ENCODE data around the gene IL36RN.
A peak's percentile ranks its signal among the peaks of the same experiment; 100 is the strongest.

Gene IL36RN

DNA sequence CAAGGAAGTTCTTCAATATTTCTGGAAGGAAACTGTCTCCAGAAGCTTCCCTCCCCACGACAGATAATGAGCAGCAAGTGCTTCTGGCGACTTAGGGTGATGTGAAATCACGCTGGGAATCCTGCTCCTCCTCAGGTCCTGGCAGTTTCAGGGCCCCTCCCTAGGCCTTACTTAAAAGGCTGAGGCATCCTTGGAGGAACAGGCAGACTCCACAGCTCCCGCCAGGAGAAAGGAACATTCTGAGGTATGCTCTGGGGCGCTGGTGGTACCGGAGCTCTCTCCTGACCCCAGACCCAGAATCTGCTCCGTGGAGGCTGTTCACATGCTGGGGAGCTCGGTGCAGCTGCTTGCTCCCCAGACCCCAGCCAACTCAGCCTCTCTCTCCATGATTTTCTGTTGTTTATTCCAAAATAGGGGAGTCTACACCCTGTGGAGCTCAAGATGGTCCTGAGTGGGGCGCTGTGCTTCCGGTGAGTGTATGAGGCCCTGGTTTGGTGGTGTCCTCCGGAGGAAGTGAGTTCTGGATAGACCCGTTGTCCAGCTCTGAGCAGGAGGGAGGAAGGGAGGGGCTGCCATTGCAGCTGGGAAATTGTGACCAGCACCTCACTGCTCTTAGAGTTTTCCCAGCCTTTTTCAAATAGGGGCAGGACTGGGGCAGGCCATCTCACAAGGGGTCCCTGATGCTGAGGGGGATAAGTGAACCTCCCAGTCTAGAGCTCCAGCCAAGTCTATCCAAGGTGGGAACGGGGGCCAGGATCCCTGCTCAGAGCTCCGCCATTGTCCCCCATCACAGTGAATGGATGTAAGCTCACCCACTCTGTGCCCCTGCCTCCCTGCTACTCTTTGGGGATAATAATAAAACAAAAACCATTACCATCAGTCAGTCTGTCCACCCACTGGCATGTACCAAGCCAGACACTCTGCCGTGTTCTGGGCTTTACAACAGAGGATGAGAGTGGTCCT, at the start of gene IL36RN:
TSS of gene IL36RN (plus strand) at position 201 of the 963 bp plus-strand sequence. CDS start at position 442, 241 bp downstream.
- Mint-ChIP-seq H3K36me3 (peaks cover 0 to 12% of the 10 kb centered on the region in 2 donors), H3K4me1 (no peaks in the 10 kb centered on the region), H3K9me3 (peaks cover 16 to 18% of the 10 kb centered on the region in 2 donors), H3K27ac (no peak within 1 kb of the TSS), H3K4me3 (no peak within 1 kb of the TSS), H3K27me3 (peaks cover 23 to 41% of the 10 kb centered on the region in 2 donors)
- DNase-seq (no peak), ATAC-seq (replicated peaks) (no peak)

DNA sequence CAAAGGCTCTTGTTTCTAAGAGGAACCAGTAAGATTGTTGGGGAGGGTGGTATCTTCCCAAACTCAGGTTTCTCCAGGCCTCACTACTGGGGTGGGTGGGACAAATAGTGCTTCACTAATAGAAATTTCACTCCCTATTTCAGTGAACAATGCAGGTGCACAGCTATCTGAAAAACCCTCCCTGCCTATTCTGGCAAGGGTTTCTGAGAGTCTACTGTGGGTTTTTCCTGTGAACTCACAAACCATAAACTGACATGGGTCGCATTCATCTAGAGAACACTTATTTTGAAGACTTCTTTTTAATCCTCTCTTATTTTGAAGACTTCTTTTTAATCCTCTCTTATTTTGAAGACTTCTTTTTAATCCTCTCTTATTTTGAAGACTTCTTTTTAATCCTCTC, 49.4 kb upstream of the IL36RN start:
- Mint-ChIP-seq H3K36me3 (no peaks in the 10 kb centered on the region), H3K27me3 (peaks cover 29 to 50% of the 10 kb centered on the region in 2 donors), H3K4me1 (no peaks in the 10 kb centered on the region), H3K9me3 (peaks cover 0 to 1% of the 10 kb centered on the region in 2 donors), H3K27ac (no peak overlapping the region), H3K4me3 (no peak overlapping the region)
- ATAC-seq (replicated peaks) (peak in 1 of 2 donors; percentile 31), DNase-seq (no peak)

- Mint-ChIP-seq H3K27me3 (peaks cover 34 to 50% of the 10 kb centered on the region in 2 donors), H3K27ac (no peak overlapping the region), H3K9me3 (peaks cover 0 to 1% of the 10 kb centered on the region in 2 donors), H3K4me1 (no peaks in the 10 kb centered on the region), H3K36me3 (no peaks in the 10 kb centered on the region), H3K4me3 (no peak overlapping the region)
- ATAC-seq (replicated peaks) (no peak), DNase-seq (no peak)
These were observed 48.9 kb upstream of the IL36RN start for GRCh38 chr2:113010088-113010487.

- H3K9me3 Mint-ChIP-seq = peaks cover 0 to 1% of the 10 kb centered on the region in 2 donors
- ATAC-seq (replicated peaks) (no peak), DNase-seq (no peak)
- H3K4me3 Mint-ChIP-seq = no peak overlapping the region
- H3K36me3 Mint-ChIP-seq = no peaks in the 10 kb centered on the region
- H3K27ac Mint-ChIP-seq = no peak overlapping the region
- peaks cover 31 to 41% of the 10 kb centered on the region in 2 donors for H3K27me3 Mint-ChIP-seq
- H3K4me1 Mint-ChIP-seq = no peaks in the 10 kb centered on the region
These were observed 47.9 kb upstream of the IL36RN start for GRCh38 chr2:113011108-113011507.

- Mint-ChIP-seq H3K36me3 (no peaks in the 10 kb centered on the region), H3K9me3 (peaks cover 0 to 1% of the 10 kb centered on the region in 2 donors), H3K27me3 (peaks cover 43 to 55% of the 10 kb centered on the region in 2 donors), H3K4me3 (no peak overlapping the region), H3K27ac (no peak overlapping the region), H3K4me1 (no peaks in the 10 kb centered on the region)
- no peak for DNase-seq
- ATAC-seq (replicated peaks) = no peak
These were observed 46.3 kb upstream of the IL36RN start for GRCh38 chr2:113012436-113013335.

GRCh38 chr2:113013336-113013661, 45.7 kb upstream of the IL36RN start:
- no peak overlapping the region for H3K27ac Mint-ChIP-seq
- DNase-seq = no peak
- H3K4me1 Mint-ChIP-seq = no peaks in the 10 kb centered on the region
- H3K36me3 Mint-ChIP-seq = peaks cover 0 to under 1% of the 10 kb centered on the region in 2 donors
- peaks cover 1 to 2% of the 10 kb centered on the region in 2 donors for H3K9me3 Mint-ChIP-seq
- no peak for ATAC-seq (replicated peaks)
- H3K4me3 Mint-ChIP-seq = no peak overlapping the region
- peaks cover 49 to 61% of the 10 kb centered on the region in 2 donors for H3K27me3 Mint-ChIP-seq

DNA sequence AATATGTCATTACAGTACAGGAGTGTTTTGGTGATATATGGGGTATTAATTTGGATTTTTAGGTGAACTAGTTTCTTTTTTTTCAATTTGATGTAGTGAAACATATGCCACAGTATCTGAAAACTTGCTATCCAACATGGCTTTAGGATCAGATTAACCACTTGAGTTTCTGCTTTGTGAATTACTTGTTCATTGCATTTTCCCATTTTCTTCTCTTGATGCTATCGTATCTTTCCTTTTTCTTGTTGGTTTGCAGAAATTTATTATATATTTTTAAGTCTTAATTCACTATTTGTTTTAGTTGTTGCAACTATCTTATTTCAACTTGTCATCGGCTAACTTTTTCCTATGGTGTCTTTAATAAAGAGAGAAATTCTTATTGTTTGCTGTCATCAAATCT, 44.9 kb upstream of the IL36RN start:
- Mint-ChIP-seq H3K9me3 (peaks cover 8% of the 10 kb centered on the region in 2 donors), H3K4me1 (no peaks in the 10 kb centered on the region), H3K27ac (no peak overlapping the region), H3K27me3 (peaks cover 53 to 64% of the 10 kb centered on the region in 2 donors), H3K36me3 (peaks cover 5 to 8% of the 10 kb centered on the region in 2 donors), H3K4me3 (no peak overlapping the region)
- ATAC-seq (replicated peaks) (no peak), DNase-seq (no peak)

DNA sequence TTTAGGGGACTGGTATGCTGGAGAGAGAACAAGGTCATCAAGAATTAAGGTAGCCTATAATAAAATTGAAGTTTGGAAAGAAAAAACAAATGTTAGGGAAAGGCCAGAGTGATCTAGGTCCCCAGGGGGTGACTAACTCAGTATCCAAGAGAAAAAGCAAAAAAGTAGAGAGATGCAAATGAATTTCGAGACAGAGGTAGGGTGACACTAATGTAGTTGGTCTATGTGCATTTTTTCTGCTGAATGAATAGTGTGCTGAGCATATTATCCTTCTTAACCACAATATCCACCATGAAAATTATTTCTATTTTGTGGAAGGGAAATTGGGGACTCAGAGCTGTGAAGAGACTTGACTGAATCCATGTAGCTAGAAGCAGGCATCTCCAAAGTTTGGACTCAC, 44.0 kb upstream of the IL36RN start:
- Mint-ChIP-seq H3K27ac (no peak overlapping the region), H3K27me3 (peaks cover 58 to 67% of the 10 kb centered on the region in 2 donors), H3K4me3 (no peak overlapping the region), H3K9me3 (peaks cover 12 to 15% of the 10 kb centered on the region in 2 donors), H3K36me3 (peaks cover 6 to 8% of the 10 kb centered on the region in 2 donors), H3K4me1 (no peaks in the 10 kb centered on the region)
- ATAC-seq (replicated peaks) (no peak), DNase-seq (no peak)

DNA sequence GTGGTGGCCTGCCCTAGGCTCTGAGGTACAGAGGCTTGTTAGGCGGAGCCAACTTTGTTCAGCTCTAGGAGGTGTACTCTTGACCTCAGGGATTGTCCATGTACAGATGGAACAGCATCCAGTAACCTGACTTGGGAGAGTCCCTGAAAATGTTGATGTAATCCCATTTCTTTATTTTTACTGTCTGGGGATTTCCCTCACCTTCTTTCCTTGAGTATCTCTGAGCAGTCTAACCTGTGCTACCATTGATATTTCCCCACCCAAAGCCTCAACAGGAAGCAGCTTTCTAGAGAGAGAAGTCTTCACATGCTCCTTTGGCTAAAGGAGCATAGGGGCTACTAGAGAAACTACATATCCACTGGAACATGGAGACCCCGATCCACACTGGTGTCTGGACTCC, 43.3 kb upstream of the IL36RN start:
- Mint-ChIP-seq H3K9me3 (peaks cover 12 to 15% of the 10 kb centered on the region in 2 donors), H3K4me1 (no peaks in the 10 kb centered on the region), H3K27ac (no peak overlapping the region), H3K36me3 (peaks cover 6 to 8% of the 10 kb centered on the region in 2 donors), H3K27me3 (peaks cover 55 to 65% of the 10 kb centered on the region in 2 donors), H3K4me3 (no peak overlapping the region)
- DNase-seq (no peak), ATAC-seq (replicated peaks) (no peak)

GRCh38 chr2:113018509-113018908, 40.5 kb upstream of the IL36RN start:
- H3K9me3 Mint-ChIP-seq = peaks cover 12 to 15% of the 10 kb centered on the region in 2 donors
- H3K4me3 Mint-ChIP-seq = no peak overlapping the region
- H3K27me3 Mint-ChIP-seq = peaks cover 49 to 55% of the 10 kb centered on the region in 2 donors
- peaks cover 6 to 8% of the 10 kb centered on the region in 2 donors for H3K36me3 Mint-ChIP-seq
- H3K27ac Mint-ChIP-seq = no peak overlapping the region
- ATAC-seq (replicated peaks) (no peak), DNase-seq (no peak)
- H3K4me1 Mint-ChIP-seq = no peaks in the 10 kb centered on the region

DNA sequence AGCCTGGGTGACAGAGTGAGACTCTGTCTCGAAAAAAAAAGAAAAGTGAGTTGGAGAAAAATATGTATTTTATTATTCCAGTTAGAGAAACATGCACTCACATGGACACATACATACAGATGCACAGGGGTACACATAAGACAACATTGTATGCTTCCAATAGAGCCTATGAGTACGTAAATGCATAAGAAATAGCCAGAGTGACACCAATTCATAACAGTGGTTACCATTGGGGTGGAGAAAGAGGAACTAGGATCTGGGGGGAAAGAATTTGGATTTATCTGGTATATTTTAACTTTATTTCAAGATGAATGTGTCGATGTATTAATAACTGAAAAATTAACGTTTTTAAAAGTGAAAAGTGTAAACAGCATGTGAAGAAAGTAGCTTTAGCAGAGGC, 37.7 kb upstream of the IL36RN start:
- Mint-ChIP-seq H3K4me1 (peaks cover 9 to 12% of the 10 kb centered on the region in 2 donors), H3K9me3 (peaks cover 12 to 15% of the 10 kb centered on the region in 2 donors), H3K4me3 (no peak overlapping the region), H3K36me3 (peaks cover 6 to 8% of the 10 kb centered on the region in 2 donors), H3K27ac (no peak overlapping the region), H3K27me3 (peaks cover 55 to 61% of the 10 kb centered on the region in 2 donors)
- ATAC-seq (replicated peaks) (peak; percentile 43 to 51), DNase-seq (no peak)

DNA sequence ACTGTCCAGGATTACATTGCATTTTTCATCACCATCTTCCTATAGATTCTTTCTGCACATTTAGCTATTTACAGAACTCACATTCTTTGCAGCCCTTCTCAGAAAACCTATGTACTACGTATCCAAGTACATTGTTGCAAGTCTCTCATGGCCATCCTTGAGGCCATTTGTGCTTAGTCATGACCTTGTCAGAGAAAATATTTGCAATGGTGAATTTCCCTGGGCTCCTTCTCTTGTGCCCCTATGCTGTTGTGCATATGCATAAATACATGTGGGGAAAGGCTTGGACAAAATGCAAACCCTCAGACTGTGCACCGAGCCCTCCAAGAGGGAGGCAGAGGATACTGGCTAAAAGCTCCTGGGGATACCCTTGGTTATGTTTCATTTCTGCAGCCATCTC, 34.2 kb upstream of the IL36RN start:
- ATAC-seq (replicated peaks) = no peak
- DNase-seq = no peak
- Mint-ChIP-seq H3K9me3 (peaks cover under 1 to 2% of the 10 kb centered on the region in 2 donors), H3K4me1 (peaks cover 10 to 12% of the 10 kb centered on the region in 2 donors), H3K27ac (no peak overlapping the region), H3K27me3 (peaks cover 44 to 53% of the 10 kb centered on the region in 2 donors), H3K4me3 (no peak overlapping the region), H3K36me3 (no peaks in the 10 kb centered on the region)

- Mint-ChIP-seq H3K4me3 (no peak overlapping the region), H3K27me3 (peaks cover 47 to 58% of the 10 kb centered on the region in 2 donors), H3K9me3 (no peaks in the 10 kb centered on the region), H3K36me3 (no peaks in the 10 kb centered on the region), H3K4me1 (peaks cover 10 to 12% of the 10 kb centered on the region in 2 donors), H3K27ac (no peak overlapping the region)
- DNase-seq (peak; percentile 4), ATAC-seq (replicated peaks) (peak; percentile 97 to 98)
These were observed 33.3 kb upstream of the IL36RN start for GRCh38 chr2:113025737-113026136.

GRCh38 chr2:113027691-113028090, 31.3 kb upstream of the IL36RN start:
- Mint-ChIP-seq H3K27ac (no peak overlapping the region), H3K27me3 (peaks cover 43 to 53% of the 10 kb centered on the region in 2 donors), H3K9me3 (no peaks in the 10 kb centered on the region), H3K36me3 (no peaks in the 10 kb centered on the region), H3K4me3 (no peak overlapping the region), H3K4me1 (peaks cover 10 to 12% of the 10 kb centered on the region in 2 donors)
- no peak for ATAC-seq (replicated peaks)
- no peak for DNase-seq

Measured in stimulated activated naive B cell treated with anti-CD40 and anti-IgM and Interleukin-4, amounts not matched to agents 10 μg/mL and 1 μg/mL and 100 μg/mL, for 72 hours (primary cell).